ENCODE measurements around the gene PGAP1.

DNA sequence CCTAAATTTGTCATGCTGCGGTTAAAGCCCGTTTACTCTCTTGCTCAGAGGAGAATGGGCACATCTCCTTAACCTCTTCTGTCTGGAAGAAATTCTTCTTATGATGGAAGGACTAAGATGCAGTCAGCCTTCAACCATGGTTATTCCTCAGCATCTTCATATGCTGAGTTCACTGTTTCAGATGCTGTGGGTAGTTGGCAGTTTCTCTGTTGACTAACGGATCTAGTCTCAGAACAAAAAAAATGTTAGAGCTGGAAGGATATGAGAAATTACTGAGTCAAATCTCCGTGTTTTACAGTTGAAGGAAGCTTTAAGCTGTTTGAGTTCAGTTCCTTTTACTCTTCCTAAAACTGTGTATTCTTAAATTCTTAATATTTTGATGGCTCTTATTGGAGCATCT, 43.6 kb upstream of the PGAP1 start:
- TF ChIP-seq, protein P1, sequence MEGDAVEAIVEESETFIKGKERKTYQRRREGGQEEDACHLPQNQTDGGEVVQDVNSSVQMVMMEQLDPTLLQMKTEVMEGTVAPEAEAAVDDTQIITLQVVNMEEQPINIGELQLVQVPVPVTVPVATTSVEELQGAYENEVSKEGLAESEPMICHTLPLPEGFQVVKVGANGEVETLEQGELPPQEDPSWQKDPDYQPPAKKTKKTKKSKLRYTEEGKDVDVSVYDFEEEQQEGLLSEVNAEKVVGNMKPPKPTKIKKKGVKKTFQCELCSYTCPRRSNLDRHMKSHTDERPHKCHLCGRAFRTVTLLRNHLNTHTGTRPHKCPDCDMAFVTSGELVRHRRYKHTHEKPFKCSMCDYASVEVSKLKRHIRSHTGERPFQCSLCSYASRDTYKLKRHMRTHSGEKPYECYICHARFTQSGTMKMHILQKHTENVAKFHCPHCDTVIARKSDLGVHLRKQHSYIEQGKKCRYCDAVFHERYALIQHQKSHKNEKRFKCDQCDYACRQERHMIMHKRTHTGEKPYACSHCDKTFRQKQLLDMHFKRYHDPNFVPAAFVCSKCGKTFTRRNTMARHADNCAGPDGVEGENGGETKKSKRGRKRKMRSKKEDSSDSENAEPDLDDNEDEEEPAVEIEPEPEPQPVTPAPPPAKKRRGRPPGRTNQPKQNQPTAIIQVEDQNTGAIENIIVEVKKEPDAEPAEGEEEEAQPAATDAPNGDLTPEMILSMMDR (IDR thresholded peaks at IDR 0.05) = no peak
- TF ChIP-seq POLR2A (IDR thresholded peaks at IDR 0.05) = no peak

All from breast epithelium (tissue), 3 donors.